OCI-LY7 (cell line): Measurements from ENCODE around the gene SLC9A9. TPM values are rescaled to one million over a fixed set of nuclear protein-coding genes. Genes with fewer than 3 reads are reported as not detected.

Experiments
- BruUV-seq: library from RNA; stranded (reverse); fragments of 400-500 nt; replicated peaks from 2 replicates; lab custom pipeline; 2021; lab: Mats Ljungman, UMichigan
- CTCF ChIA-PET: fragments of 300-600 bp; sonication (Branson Sonifier 250); formaldehyde crosslinking; loops from one replicate; lab custom pipeline; 2022; ENCODE audit warnings: antibody characterized with exemption; ENCODE audit not compliant: unreplicated experiment; lab: Charles Lee
- POLR2A ChIA-PET: fragments of 300-600 bp; sonication (Branson Sonifier 250); formaldehyde crosslinking; loops from one replicate; lab custom pipeline; 2022; ENCODE audit warnings: antibody characterized with exemption; lab: Charles Lee
- DNase-seq: peaks from one replicate; pipeline ENCODE4 v3.0.0-alpha.2; 2015; ENCODE audit warnings: low spot score
- H2AFZ ChIP-seq: fragments of 200-600 bp; sonication (generic), shearing (Covaris generic); 2 replicates; pipeline ENCODE4 v1.6.1; 2014; ENCODE audit warnings: mild to moderate bottlenecking, antibody characterized with exemption, low read length, moderate library complexity
- H3K27ac ChIP-seq: fragments of 200-600 bp; sonication (generic); 2 replicates; pipeline ENCODE4 v1.5.1; 2014; ENCODE audit warnings: mixed run types, low read depth, mild to moderate bottlenecking, moderate library complexity, low read length, inconsistent platforms; ENCODE audit not compliant: poor library complexity, severe bottlenecking
- H3K36me3 ChIP-seq: fragments of 200-600 bp; sonication (generic); 2 replicates; pipeline ENCODE4 v1.6.1; 2014; ENCODE audit warnings: mild to moderate bottlenecking, antibody characterized with exemption, low read length, moderate library complexity, mixed read lengths; ENCODE audit not compliant: insufficient read depth
- H3K4me1 ChIP-seq: fragments of 200-600 bp; sonication (generic); 2 replicates; pipeline ENCODE4 v1.5.1; 2014; ENCODE audit warnings: mild to moderate bottlenecking, low read length; ENCODE audit not compliant: insufficient read depth, poor library complexity, severe bottlenecking
- H3K4me2 ChIP-seq: fragments of 200-600 bp; sonication (generic); 2 replicates; pipeline ENCODE4 v1.6.1; 2014; ENCODE audit warnings: mild to moderate bottlenecking, low read length
- H3K4me3 ChIP-seq: fragments of 200-600 bp; sonication (generic); 2 replicates; pipeline ENCODE4 v1.5.1; 2014; ENCODE audit warnings: mild to moderate bottlenecking, low read depth, low read length; ENCODE audit not compliant: poor library complexity, severe bottlenecking
- H3K79me2 ChIP-seq: fragments of 200-600 bp; sonication (generic); 2 replicates; pipeline ENCODE4 v1.6.1; 2016; ENCODE audit warnings: low read depth, mild to moderate bottlenecking, low read length, moderate library complexity, mixed read lengths; ENCODE audit not compliant: insufficient read depth
- H3K9me2 ChIP-seq: fragments of 200-600 bp; sonication (generic); 2 replicates; pipeline ENCODE4 v1.6.1; 2016; ENCODE audit warnings: mild to moderate bottlenecking, low read length, mixed read lengths; ENCODE audit not compliant: insufficient read depth
- H3K9me3 ChIP-seq: fragments of 200-600 bp; sonication (generic); 2 replicates; pipeline ENCODE4 v1.6.1; 2014; ENCODE audit warnings: mild to moderate bottlenecking, mixed run types, low read length, mixed read lengths
- H4K20me1 ChIP-seq: fragments of 200-600 bp; sonication (generic); 2 replicates; pipeline ENCODE4 v1.6.1; 2014; ENCODE audit warnings: mild to moderate bottlenecking, antibody characterized with exemption, low read length, moderate library complexity, mixed read lengths; ENCODE audit not compliant: insufficient read depth
- EZH2phosphoT487 ChIP-seq: fragments of 200-600 bp; sonication (generic); IDR thresholded peaks from 2 replicates; pipeline ENCODE4 v1.6.1; 2018; ENCODE audit warnings: low read depth, borderline replicate concordance, mild to moderate bottlenecking, mixed run types, antibody characterized with exemption, low read length, moderate library complexity, mixed read lengths
- intact Hi-C: fragments of 100-400 bp; cut with micrococcal nuclease; formaldehyde crosslinking; loops from one replicate; pipeline ENCODE4 v1.10.0; 2022; ENCODE audit not compliant: unreplicated experiment
- total RNA-seq, 2 experiments: library from RNA; depleted of rRNA in 1 of 2; stranded (reverse); fragments of >200 nt in 1 of 2; shearing (Covaris generic) in 1 of 2; gene quantifications; 2 replicates each; pipeline ENCODE4 v1.2.3, GENCODE V29; 2014 to 2022
- TF ChIP-seq, protein P1 (sequence below): fragments of 200-600 bp; sonication (generic); conservative IDR thresholded peaks from 2 replicates; pipeline ENCODE4 v1.5.1; 2014; ENCODE audit warnings: mild to moderate bottlenecking, antibody characterized with exemption, low read length, moderate library complexity, mixed read lengths

SLC9A9 gene
- total RNA-seq, 2 experiments from 2014 or later, result 9.3 to 14.8 TPM

DNA sequence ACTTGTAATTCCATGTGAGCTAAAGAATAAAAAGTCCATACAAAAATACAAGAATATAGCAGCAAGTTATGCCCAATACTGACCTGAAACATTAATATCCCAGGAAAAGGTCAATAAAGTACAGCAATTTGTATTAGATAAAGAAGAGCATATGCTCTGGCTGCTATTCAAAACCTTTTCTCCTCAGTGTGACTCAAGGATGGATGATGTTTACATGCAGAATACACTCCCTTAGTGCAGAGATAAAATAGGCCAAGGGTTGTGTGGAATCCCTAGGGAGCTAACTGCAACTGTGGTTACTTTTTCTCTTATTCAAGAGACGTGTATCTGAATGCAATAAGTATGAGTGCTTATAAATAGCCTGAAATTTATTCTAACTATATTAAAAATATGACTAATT, 78.7 kb downstream of the SLC9A9 start:
- BruUV-seq, result no TSS peak
- H2AFZ ChIP-seq, result no peak overlapping the region
- CTCF ChIA-PET, result no interaction called here
- H3K79me2 ChIP-seq, result no peaks in the 10 kb centered on the region
- H3K4me2 ChIP-seq, result no peak overlapping the region
- no peaks in the 10 kb centered on the region for H4K20me1 ChIP-seq
- TF ChIP-seq, protein P1, sequence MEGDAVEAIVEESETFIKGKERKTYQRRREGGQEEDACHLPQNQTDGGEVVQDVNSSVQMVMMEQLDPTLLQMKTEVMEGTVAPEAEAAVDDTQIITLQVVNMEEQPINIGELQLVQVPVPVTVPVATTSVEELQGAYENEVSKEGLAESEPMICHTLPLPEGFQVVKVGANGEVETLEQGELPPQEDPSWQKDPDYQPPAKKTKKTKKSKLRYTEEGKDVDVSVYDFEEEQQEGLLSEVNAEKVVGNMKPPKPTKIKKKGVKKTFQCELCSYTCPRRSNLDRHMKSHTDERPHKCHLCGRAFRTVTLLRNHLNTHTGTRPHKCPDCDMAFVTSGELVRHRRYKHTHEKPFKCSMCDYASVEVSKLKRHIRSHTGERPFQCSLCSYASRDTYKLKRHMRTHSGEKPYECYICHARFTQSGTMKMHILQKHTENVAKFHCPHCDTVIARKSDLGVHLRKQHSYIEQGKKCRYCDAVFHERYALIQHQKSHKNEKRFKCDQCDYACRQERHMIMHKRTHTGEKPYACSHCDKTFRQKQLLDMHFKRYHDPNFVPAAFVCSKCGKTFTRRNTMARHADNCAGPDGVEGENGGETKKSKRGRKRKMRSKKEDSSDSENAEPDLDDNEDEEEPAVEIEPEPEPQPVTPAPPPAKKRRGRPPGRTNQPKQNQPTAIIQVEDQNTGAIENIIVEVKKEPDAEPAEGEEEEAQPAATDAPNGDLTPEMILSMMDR, result no peak
- no peak for TF ChIP-seq EZH2phosphoT487
- DNase-seq, result no peak
- no peaks in the 10 kb centered on the region for H3K9me3 ChIP-seq
- H3K9me2 ChIP-seq, result no peaks in the 10 kb centered on the region
- no peak overlapping the region for H3K4me3 ChIP-seq
- no peaks in the 10 kb centered on the region for H3K36me3 ChIP-seq
- POLR2A ChIA-PET, result no interaction called here
- intact Hi-C loops, result loop anchor here (10.0 kb wide), 1 partner anchor 185 kb away; no protein-coding TSS in a partner anchor
- no peak overlapping the region for H3K27ac ChIP-seq
- no peaks in the 10 kb centered on the region for H3K4me1 ChIP-seq

- CTCF ChIA-PET, result no interaction called here
Measured at GRCh38 chr3:143764840-143765239, 83.4 kb downstream of the SLC9A9 start.

DNA sequence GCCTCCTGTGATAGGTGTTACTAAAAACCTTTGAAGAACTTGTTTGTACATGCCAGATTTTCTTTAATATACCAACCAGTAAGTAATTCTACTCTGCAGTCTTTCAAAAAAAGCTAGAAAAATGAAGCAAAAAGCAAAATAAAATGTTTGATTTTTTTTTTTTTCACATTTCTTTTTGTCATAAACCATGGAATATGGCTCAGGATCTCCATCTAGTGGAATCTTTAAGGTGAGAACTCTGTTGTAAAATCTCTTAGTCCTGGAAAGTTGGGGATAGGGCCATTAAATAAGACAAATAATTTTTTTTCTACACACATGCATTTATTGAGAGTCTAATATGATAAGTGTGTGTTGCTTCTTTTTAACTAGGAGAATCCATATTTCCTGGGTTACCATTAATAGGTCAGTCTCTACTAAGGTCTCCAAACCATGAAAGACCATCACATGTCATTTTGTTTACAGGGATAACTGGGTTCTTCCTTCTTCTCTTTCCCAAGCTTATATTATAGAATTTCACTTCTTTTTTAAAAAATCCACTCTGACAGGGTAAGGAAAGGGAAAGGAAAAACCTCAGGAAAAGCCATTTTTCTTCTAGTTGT, 84.6 kb downstream of the SLC9A9 start:
- Histone ChIP-seq H3K9me2 (no peaks in the 10 kb centered on the region), H3K4me1 (no peaks in the 10 kb centered on the region), H3K27ac (no peak overlapping the region), H3K9me3 (no peaks in the 10 kb centered on the region), H3K36me3 (no peaks in the 10 kb centered on the region), H4K20me1 (no peaks in the 10 kb centered on the region), H3K4me3 (no peak overlapping the region), H3K4me2 (no peak overlapping the region), H3K79me2 (no peaks in the 10 kb centered on the region), H2AFZ (no peak overlapping the region)
- TF ChIP-seq, protein P1, result peak; percentile 48
- TF ChIP-seq EZH2phosphoT487, result no peak
- no peak for DNase-seq
- intact Hi-C loops, result no loop called here
- POLR2A ChIA-PET, result interaction anchor here (0.6 kb wide), 1 partner anchor 1629 kb away, joined by 3 read pairs; no protein-coding TSS in a partner anchor
- CTCF ChIA-PET, result no interaction called here
- no TSS peak for BruUV-seq

More at GRCh38 chr3:143764840-143765239, 83.4 kb downstream of the SLC9A9 start:
- no peak for DNase-seq
- Histone ChIP-seq H3K4me2 (no peak overlapping the region), H3K79me2 (no peaks in the 10 kb centered on the region), H3K9me2 (no peaks in the 10 kb centered on the region), H3K27ac (no peak overlapping the region), H3K4me1 (no peaks in the 10 kb centered on the region), H3K36me3 (no peaks in the 10 kb centered on the region), H3K4me3 (no peak overlapping the region), H3K9me3 (no peaks in the 10 kb centered on the region), H2AFZ (no peak overlapping the region), H4K20me1 (no peaks in the 10 kb centered on the region)
- intact Hi-C loops, result no loop called here
- TF ChIP-seq, protein P1, result no peak
- no peak for TF ChIP-seq EZH2phosphoT487
- BruUV-seq, result no TSS peak
- POLR2A ChIA-PET, result no interaction called here
